Stimulated activated CD8-positive, alpha-beta memory T cell treated with anti-CD3 and anti-CD28 coated beads, Interleukin-12 subunit alpha, Interleukin-12 subunit beta, amount 100 ng/mL, for 1 hour (primary cell): ENCODE measurements around the gene SMPD1.
A peak's percentile ranks its signal among the peaks of the same experiment; 100 is the strongest.

Experiments used
- DNase-seq: peaks from one replicate; pipeline ENCODE4 v3.0.0-alpha.2; 2020; ENCODE audit warnings: low read depth

The SMPD1 gene

GRCh38 chr11:6415797-6416196, 25.5 kb downstream of the SMPD1 start:
- no peak for DNase-seq

GRCh38 chr11:6417907-6418556, 27.8 kb downstream of the SMPD1 start:
- no peak for DNase-seq

GRCh38 chr11:6418557-6419008, 28.3 kb downstream of the SMPD1 start:
- no peak for DNase-seq

DNA sequence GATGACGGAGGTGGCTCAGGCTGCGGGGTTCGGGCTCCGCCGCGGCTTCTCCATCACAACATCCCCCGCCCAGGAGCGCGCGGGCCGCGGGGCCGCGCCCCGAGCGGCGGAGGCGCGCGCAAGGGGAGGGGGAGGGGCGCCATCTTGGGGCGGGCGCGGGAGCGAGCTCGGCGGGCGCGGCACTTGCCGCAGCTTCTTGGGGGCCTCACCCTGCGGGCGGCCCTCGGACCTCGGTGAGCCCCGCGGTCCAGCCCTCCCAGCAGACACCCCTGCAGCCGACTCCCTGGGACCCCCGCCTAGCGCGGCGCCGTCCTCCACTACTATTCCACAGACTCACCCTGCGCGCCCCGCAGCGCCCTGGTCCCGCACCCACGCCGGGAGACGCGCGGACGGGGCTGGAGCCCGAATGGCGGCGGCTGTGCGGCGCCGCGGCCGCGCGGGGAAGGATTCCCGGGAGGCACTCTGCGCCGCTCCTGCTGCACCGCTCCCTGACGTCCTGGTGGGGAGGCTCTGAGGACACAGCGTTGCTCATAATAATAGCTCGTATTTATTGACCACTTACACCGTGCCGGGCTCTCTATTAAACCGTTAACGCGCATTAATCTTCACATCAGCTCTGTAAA, 28.8 kb downstream of the SMPD1 start, which contains the start of gene APBB1:
TSS of gene APBB1 (minus strand) at position 86 of the 623 bp plus-strand sequence. CDS start 7,747 bp downstream, outside the sequence.
- DNase-seq: peak; percentile 47

- DNase-seq: no peak
Observed at GRCh38 chr11:6420677-6421076, 30.4 kb downstream of the SMPD1 start.

DNA sequence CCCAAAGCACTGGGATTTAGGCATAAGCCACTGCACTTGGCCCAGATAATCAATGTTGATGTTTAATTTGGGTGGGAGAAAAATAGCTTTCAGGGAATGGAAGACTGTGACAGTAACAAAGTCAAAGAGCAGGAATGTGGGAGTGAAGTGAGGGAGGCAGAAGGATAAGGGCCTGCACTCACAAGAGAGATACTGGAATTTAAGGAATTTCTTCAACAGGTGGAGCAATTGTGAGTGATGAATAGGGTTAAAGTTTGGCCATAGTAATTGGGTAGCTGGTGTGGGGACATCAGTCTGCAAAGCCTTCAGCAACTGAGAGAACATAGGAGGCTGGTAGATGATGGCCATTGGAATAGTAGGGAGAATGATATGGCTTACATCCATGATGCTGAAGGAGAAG, 37.2 kb downstream of the SMPD1 start:
- DNase-seq: no peak

GRCh38 chr11:6431861-6432260, 41.6 kb downstream of the SMPD1 start:
- DNase-seq: no peak

DNA sequence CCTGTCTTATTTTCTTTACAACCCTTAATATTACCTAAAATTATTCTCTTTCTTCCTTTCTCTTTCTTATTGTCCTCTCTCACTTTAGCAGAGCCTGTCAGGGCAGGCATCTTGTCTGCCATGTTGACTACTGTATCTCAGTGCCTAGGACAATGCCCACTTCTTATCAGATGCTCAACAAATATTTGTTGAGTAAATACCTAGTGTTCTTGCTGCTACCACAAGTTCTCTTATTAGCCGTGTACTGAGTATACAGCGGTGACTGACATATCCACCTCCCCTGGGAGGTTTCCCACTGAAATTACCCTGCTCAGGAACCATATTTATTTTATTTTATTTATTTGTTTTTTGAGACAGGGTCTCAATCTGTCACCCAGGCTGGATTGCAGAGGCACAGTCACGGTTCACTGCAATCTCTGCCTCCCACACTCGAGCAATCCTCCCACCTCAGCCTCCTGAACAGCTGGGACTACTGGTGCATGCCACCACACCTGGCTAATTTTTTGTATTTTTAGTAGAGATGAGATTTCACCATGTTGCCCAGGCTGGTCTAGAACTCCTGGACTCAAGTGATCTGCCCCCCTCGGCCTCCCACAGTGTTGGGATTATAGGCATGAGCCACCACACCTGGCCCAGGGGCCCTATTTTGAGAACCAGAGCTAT, 43.9 kb downstream of the SMPD1 start:
- no peak for DNase-seq

DNA sequence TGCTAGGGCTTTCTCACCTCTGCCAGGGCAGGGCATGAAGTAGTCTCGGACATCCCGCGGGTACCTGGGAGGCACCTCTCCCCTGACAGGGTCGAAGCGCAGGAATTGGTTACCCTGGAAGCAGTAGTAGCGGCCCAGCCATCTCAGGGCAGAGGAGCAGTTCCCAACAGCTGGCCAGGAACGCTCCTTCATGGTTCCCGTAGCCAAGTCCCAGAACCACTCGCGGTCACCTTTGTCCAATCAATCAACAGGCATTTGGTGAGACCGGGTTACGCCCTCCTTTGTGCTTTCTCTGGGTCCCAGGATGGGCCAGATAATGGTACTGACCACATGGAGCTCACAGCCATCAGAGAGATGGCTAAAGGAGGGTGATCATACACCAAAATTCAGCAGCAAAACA, 47.1 kb downstream of the SMPD1 start:
- DNase-seq: no peak

GRCh38 chr11:6437993-6438392, 47.7 kb downstream of the SMPD1 start:
- no peak for DNase-seq

- peak; percentile 14 for DNase-seq
Observed at GRCh38 chr11:6438979-6439571, 48.8 kb downstream of the SMPD1 start.

- no peak for DNase-seq
Observed at GRCh38 chr11:6440906-6441358, 50.7 kb downstream of the SMPD1 start, which contains the start of gene HPX. HPX (minus strand) TSS chr11:6440987; CDS start chr11:6440963, 24 bp downstream.

DNA sequence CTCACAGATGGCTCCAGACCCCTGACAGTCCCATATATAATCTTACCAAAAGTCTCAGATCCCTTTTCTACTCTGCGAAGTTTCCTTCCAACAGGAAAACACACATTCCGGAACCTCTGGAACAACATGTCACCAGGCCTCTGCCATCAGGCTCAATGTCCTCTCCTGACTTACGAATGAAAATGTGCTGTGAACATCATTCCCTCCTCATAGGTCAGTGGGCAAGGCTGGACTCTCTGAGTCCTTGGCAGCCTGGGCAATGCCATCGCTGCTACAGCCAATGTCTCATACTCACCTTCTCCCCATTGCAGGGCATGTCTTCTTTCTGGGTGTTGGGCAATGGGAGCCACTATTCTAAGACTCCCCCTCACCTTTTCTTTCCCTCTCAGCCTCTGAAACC, 52.2 kb downstream of the SMPD1 start:
- no peak for DNase-seq

GRCh38 chr11:6443269-6444003, 53.2 kb downstream of the SMPD1 start:
- DNase-seq: peak; percentile 28
